ENCODE results near the gene GADD45A. TPM values are rescaled to one million over a fixed set of nuclear protein-coding genes. Genes with fewer than 3 reads are reported as not detected.

Gene GADD45A
- total and polyA plus RNA-seq, 9 of the 15 experiments (the other 6 are each of a cell fraction or from before 2014, with no cell fraction given) = 21.3 to 156 (median 62.1) TPM

- TF ChIP-seq HINFP (tag; conservative IDR thresholded peaks at IDR 0.05; ENCODE audit: low read depth) (no peak), POU5F1 (IDR thresholded peaks at IDR 0.05; ENCODE audit: borderline replicate concordance, low read depth, low read length, partially characterized antibody) (no peak), AFF1 (IDR thresholded peaks at IDR 0.05; ENCODE audit: low read depth in 1 of 2, partially characterized antibody in 2 of 2) (peak; percentile 81 to 95), ARHGAP35 (IDR thresholded peaks at IDR 0.05; ENCODE audit: partially characterized antibody) (no peak), PPARD (CRISPR knock-in tag; IDR thresholded peaks at IDR 0.05) (no peak), TFAP4 (CRISPR knock-in tag; IDR thresholded peaks at IDR 0.05; ENCODE audit: borderline replicate concordance) (peak; percentile 73), STAT5B (CRISPR knock-in tag; IDR thresholded peaks at IDR 0.05) (no peak), TCF15 (CRISPR knock-in tag; IDR thresholded peaks at IDR 0.05) (no peak), PHTF2 (CRISPR knock-in tag; IDR thresholded peaks at IDR 0.05) (no peak), COPS2 (conservative IDR thresholded peaks at IDR 0.05) (no peak), ZNF764 (CRISPR knock-in tag; IDR thresholded peaks at IDR 0.05; ENCODE audit: low read depth) (no peak), ELF2 (CRISPR knock-in tag; IDR thresholded peaks at IDR 0.05) (0 out of 2 replicates have a peak, but pooled peaks have one; percentile 17), ZNF253 (CRISPR knock-in tag; conservative IDR thresholded peaks at IDR 0.05) (no peak), SREBF1 (IDR thresholded peaks at IDR 0.05; ENCODE audit: borderline replicate concordance, low read depth, low read length) (no peak), CREB3 (tag; conservative IDR thresholded peaks at IDR 0.05; ENCODE audit: low read depth) (no peak), ZNF41 (CRISPR knock-in tag; conservative IDR thresholded peaks at IDR 0.05) (no peak), ZNF140 (CRISPR knock-in tag; IDR thresholded peaks at IDR 0.05) (no peak), ZNF121 (CRISPR knock-in tag; conservative IDR thresholded peaks at IDR 0.05) (no peak), TAF1 (IDR thresholded peaks at IDR 0.05; ENCODE audit: control insufficient read depth, extremely low read depth, insufficient read depth, low read length, severe bottlenecking) (peak; percentile 57)
Observed at GRCh38 chr1:67686267-67687197, 1.5 kb downstream of the GADD45A start (continued).
